SK-N-SH (cell line): Measurements from ENCODE around the gene EPM2A.

Source experiments
- CTCF ChIP-seq: fragments of 200-600 bp; sonication (generic); IDR thresholded peaks from 2 replicates; pipeline ENCODE4 v1.6.1; 2017; ENCODE audit warnings: antibody characterized with exemption, mild to moderate bottlenecking, moderate library complexity
- ELF1 ChIP-seq: IDR thresholded peaks from 2 replicates; pipeline ENCODE4 v1.4.0; 2012
- EP300 ChIP-seq, 2 experiments: IDR thresholded peaks; 2 replicates each; pipeline versions ENCODE4 v1.4.0 to v1.6.1; 2012; ENCODE audit warnings: borderline replicate concordance in 1 of 2, low read depth in 1 of 2, low read length in 1 of 2
- EZH2phosphoT487 ChIP-seq: fragments of 200-600 bp; sonication (generic); IDR thresholded peaks from 2 replicates; pipeline ENCODE4 v1.6.1; 2017; ENCODE audit warnings: low read depth, mixed run types, mild to moderate bottlenecking, antibody characterized with exemption, moderate library complexity, borderline replicate concordance
- FOXJ3 ChIP-seq: sonication (generic); formaldehyde crosslinking; IDR thresholded peaks from 2 replicates; pipeline ENCODE4 v1.5.1; 2020; ENCODE audit warnings: mild to moderate bottlenecking, missing genetic modification reagents
- JUND ChIP-seq: IDR thresholded peaks from 2 replicates; pipeline ENCODE4 v1.4.0; 2012
- MAX ChIP-seq: IDR thresholded peaks from 2 replicates; pipeline ENCODE4 v1.4.0; 2012; ENCODE audit warnings: low read depth
- MXI1 ChIP-seq: IDR thresholded peaks from 2 replicates; pipeline ENCODE4 v1.6.1; 2012; ENCODE audit warnings: mild to moderate bottlenecking, low read depth, low read length, improper control_type of control experiment
- POLR2AphosphoS5 ChIP-seq: IDR thresholded peaks from 2 replicates; pipeline ENCODE4 v1.6.1; 2012; ENCODE audit warnings: low read depth, low read length
- RCOR1 ChIP-seq: fragments of 150-350 bp; IDR thresholded peaks from 2 replicates; pipeline ENCODE4 v1.6.1; 2017; ENCODE audit warnings: antibody characterized with exemption, low read length
- SIN3A ChIP-seq: IDR thresholded peaks from 2 replicates; pipeline ENCODE4 v1.6.1; 2012; ENCODE audit warnings: low read depth, mild to moderate bottlenecking, low read length, moderate library complexity, borderline replicate concordance
- SMC3 ChIP-seq: IDR thresholded peaks from 2 replicates; pipeline ENCODE4 v1.6.1; 2012; ENCODE audit warnings: low read depth, low read length, improper control_type of control experiment
- TAF1 ChIP-seq: IDR thresholded peaks from 2 replicates; pipeline ENCODE4 v1.6.1; 2012; ENCODE audit warnings: low read depth, mild to moderate bottlenecking, low read length, moderate library complexity, borderline replicate concordance
- YY1 ChIP-seq: IDR thresholded peaks from 2 replicates; pipeline ENCODE4 v1.4.0; 2012; ENCODE audit warnings: low read depth, mild to moderate bottlenecking

- TF ChIP-seq RCOR1 (no peak), EP300 (IDR thresholded peaks at IDR 0.05; ENCODE audit: borderline replicate concordance in 1 of 2, low read depth in 1 of 2, low read length in 1 of 2) (no peak), CTCF (no peak), ELF1 (no peak), EZH2phosphoT487 (no peak), JUND (no peak), MXI1 (no peak), MAX (no peak), SMC3 (no peak), POLR2AphosphoS5 (no peak), YY1 (no peak), SIN3A (no peak), TAF1 (no peak), FOXJ3 (CRISPR knock-in tag) (no peak)
Measured at GRCh38 chr6:145758113-145758512, 22.8 kb upstream of the EPM2A start.
